IPS DF 6.9 (cell line): ENCODE results near the gene DCAF11.

Experiments used
- DNase-seq: peaks from one replicate; pipeline ENCODE4 v3.0.0-alpha.2; 2013; ENCODE audit warnings: low read depth, low spot score
- H3K27ac ChIP-seq: one replicate; pipeline ENCODE4 v1.5.1; 2013; ENCODE audit warnings: low read length, control low read depth
- H3K27me3 ChIP-seq: 2 replicates; pipeline ENCODE4 v1.6.1; 2013; ENCODE audit warnings: mild to moderate bottlenecking, low read length; ENCODE audit not compliant: control insufficient read depth, insufficient read depth
- H3K36me3 ChIP-seq: 2 replicates; pipeline ENCODE4 v1.6.1; 2013; ENCODE audit warnings: low read length; ENCODE audit not compliant: control insufficient read depth, insufficient read depth
- H3K4me1 ChIP-seq: 2 replicates; pipeline ENCODE4 v1.6.1; 2013; ENCODE audit warnings: low read length; ENCODE audit not compliant: control insufficient read depth, insufficient read depth
- H3K4me3 ChIP-seq: 2 replicates; pipeline ENCODE4 v1.5.1; 2013; ENCODE audit warnings: mild to moderate bottlenecking, low read length
- H3K9me3 ChIP-seq: 2 replicates; pipeline ENCODE4 v1.6.1; 2013; ENCODE audit warnings: low read length, inconsistent platforms; ENCODE audit not compliant: control insufficient read depth, insufficient read depth
- WGBS: extraction: QIAGEN DNeasy Blood & Tissue Kit; methylation state at CpG from one replicate; pipeline ENCODE4 v1.1.7; 2013; ENCODE audit warnings: mixed read lengths, missing lambda C conversion rate; ENCODE audit not compliant: insufficient read length, insufficient coverage; 5-methylcytosine and 5-hydroxymethylcytosine counted together

Gene DCAF11

GRCh38 chr14:24089890-24090289 is 24.7 kb upstream of the DCAF11 start:
- Histone ChIP-seq H3K27me3 (no peaks in the 10 kb centered on the region), H3K27ac (no peak overlapping the region), H3K9me3 (no peaks in the 10 kb centered on the region), H3K4me3 (no peak overlapping the region), H3K4me1 (peaks cover 5% of the 10 kb centered on the region; the same call in 1 of the 2 replicates), H3K36me3 (no peaks in the 10 kb centered on the region)
- WGBS: no CpG with 5 or more reads among the region's 6 CpGs
- no peak for DNase-seq

- DNase-seq: no peak
- peaks cover 8% of the 10 kb centered on the region; the same call in 1 of the 2 replicates for H3K4me1 ChIP-seq
- H3K4me3 ChIP-seq: no peak overlapping the region
- no peak overlapping the region for H3K27ac ChIP-seq
- no peaks in the 10 kb centered on the region for H3K9me3 ChIP-seq
- no peaks in the 10 kb centered on the region for H3K27me3 ChIP-seq
- H3K36me3 ChIP-seq: no peaks in the 10 kb centered on the region
Measured at GRCh38 chr14:24092110-24092504, 22.5 kb upstream of the DCAF11 start.

GRCh38 chr14:24092505-24093206 is 21.9 kb upstream of the DCAF11 start:
- no CpG with 5 or more reads among the region's 4 CpGs for WGBS
- no peaks in the 10 kb centered on the region for H3K36me3 ChIP-seq
- no peak for DNase-seq
- H3K9me3 ChIP-seq: no peaks in the 10 kb centered on the region
- H3K27me3 ChIP-seq: no peaks in the 10 kb centered on the region
- H3K4me1 ChIP-seq: peaks cover 8% of the 10 kb centered on the region; the same call in 1 of the 2 replicates
- H3K4me3 ChIP-seq: no peak overlapping the region
- H3K27ac ChIP-seq: no peak overlapping the region

GRCh38 chr14:24093207-24093900 is 21.2 kb upstream of the DCAF11 start:
- H3K4me1 ChIP-seq: peaks cover 6% of the 10 kb centered on the region; the same call in 1 of the 2 replicates
- no peak overlapping the region for H3K4me3 ChIP-seq

GRCh38 chr14:24093901-24094840 is 20.4 kb upstream of the DCAF11 start, which contains the start of gene PCK2:
Gene PCK2 (plus strand): TSS chr14:24094311. CDS start chr14:24094406, 95 bp downstream.
- H3K27me3 ChIP-seq: no peaks in the 10 kb centered on the region
- H3K36me3 ChIP-seq: peaks cover 9% of the 10 kb centered on the region
- peaks cover 6% of the 10 kb centered on the region; the same call in 1 of the 2 replicates for H3K4me1 ChIP-seq
- no peak for DNase-seq
- no CpG with 5 or more reads among the region's 68 CpGs for WGBS
- H3K9me3 ChIP-seq: no peaks in the 10 kb centered on the region
- peak within 1 kb of the TSS; percentile 83 for H3K4me3 ChIP-seq
- no peak within 1 kb of the TSS for H3K27ac ChIP-seq

More at GRCh38 chr14:24093207-24093900, 21.2 kb upstream of the DCAF11 start:
- DNase-seq: no peak
- Histone ChIP-seq H3K9me3 (no peaks in the 10 kb centered on the region), H3K36me3 (peaks cover 4% of the 10 kb centered on the region), H3K27me3 (no peaks in the 10 kb centered on the region), H3K27ac (no peak overlapping the region)
- WGBS: no CpG with 5 or more reads among the region's 19 CpGs

GRCh38 chr14:24094841-24095270 is 19.7 kb upstream of the DCAF11 start:
- H3K27ac ChIP-seq: no peak overlapping the region
- no peak for DNase-seq
- WGBS: no CpG with 5 or more reads among the region's 14 CpGs
- H3K27me3 ChIP-seq: no peaks in the 10 kb centered on the region
- H3K4me3 ChIP-seq: peak overlapping the region; percentile 83
- peaks cover 6% of the 10 kb centered on the region; the same call in 1 of the 2 replicates for H3K4me1 ChIP-seq
- peaks cover 13% of the 10 kb centered on the region for H3K36me3 ChIP-seq
- H3K9me3 ChIP-seq: no peaks in the 10 kb centered on the region

- no CpG with 5 or more reads among the region's 12 CpGs for WGBS
- H3K9me3 ChIP-seq: no peaks in the 10 kb centered on the region
- peaks cover 6% of the 10 kb centered on the region; the same call in 1 of the 2 replicates for H3K4me1 ChIP-seq
- peaks cover 16% of the 10 kb centered on the region for H3K36me3 ChIP-seq
- H3K27me3 ChIP-seq: no peaks in the 10 kb centered on the region
- peak overlapping the region; percentile 83; the same call in 1 of the 2 replicates for H3K4me3 ChIP-seq
- H3K27ac ChIP-seq: no peak overlapping the region
- no peak for DNase-seq
Measured at GRCh38 chr14:24095271-24096068, 19.1 kb upstream of the DCAF11 start.

- no CpG with 5 or more reads among the region's 8 CpGs for WGBS
- no peak overlapping the region for H3K4me3 ChIP-seq
- H3K9me3 ChIP-seq: no peaks in the 10 kb centered on the region
- no peak for DNase-seq
- H3K4me1 ChIP-seq: peaks cover 6% of the 10 kb centered on the region; the same call in 1 of the 2 replicates
- no peaks in the 10 kb centered on the region for H3K27me3 ChIP-seq
- peaks cover 18% of the 10 kb centered on the region for H3K36me3 ChIP-seq
- no peak overlapping the region for H3K27ac ChIP-seq
Measured at GRCh38 chr14:24096545-24097181, 17.9 kb upstream of the DCAF11 start.

- no peaks in the 10 kb centered on the region for H3K9me3 ChIP-seq
- DNase-seq: no peak
- H3K27me3 ChIP-seq: no peaks in the 10 kb centered on the region
- no peak overlapping the region for H3K4me3 ChIP-seq
- no peak overlapping the region for H3K27ac ChIP-seq
- no CpG with 5 or more reads among the region's 16 CpGs for WGBS
- peaks cover 6% of the 10 kb centered on the region; the same call in 1 of the 2 replicates for H3K4me1 ChIP-seq
- peaks cover 22% of the 10 kb centered on the region for H3K36me3 ChIP-seq
Measured at GRCh38 chr14:24098229-24098926, 16.2 kb upstream of the DCAF11 start.
